ENCODE data around the gene CAMK2B.
"Not testable (repeated sequence)": the region's sequence is repeated elsewhere in the genome, so short reads cannot be mapped to it uniquely, and the experiment has no call there.

Gene CAMK2B

DNA sequence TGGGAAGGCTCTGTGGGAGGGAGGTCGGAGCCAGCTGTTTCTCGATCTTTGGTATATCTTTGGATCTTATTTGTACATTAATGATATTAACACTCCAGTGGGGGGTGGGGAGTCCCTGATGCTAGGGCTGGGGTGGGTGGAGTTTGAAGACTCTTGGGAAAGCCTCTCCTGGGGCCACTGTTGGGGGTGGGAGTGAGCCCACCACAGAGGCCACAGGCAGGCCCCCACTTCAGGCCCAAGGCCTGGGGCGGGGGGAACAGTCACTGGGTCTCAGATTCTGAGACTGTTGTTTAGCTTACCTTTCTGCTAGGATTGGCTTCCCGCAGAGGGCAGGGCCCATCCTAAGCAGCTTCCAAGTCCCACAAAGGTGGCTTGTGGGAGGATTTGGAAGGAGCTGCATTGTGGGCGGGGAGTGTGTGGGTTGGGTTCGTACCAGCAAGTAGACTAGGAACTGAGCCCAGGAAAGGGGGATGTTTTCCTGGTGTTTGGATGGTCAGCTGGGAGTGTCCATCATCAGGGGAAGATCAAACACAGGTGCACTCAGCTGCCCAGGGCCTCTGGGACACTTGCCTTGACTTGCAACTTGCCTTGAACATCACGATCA lies 112.7 kb downstream of the CAMK2B start:
- no peak for DNase-seq

DNA sequence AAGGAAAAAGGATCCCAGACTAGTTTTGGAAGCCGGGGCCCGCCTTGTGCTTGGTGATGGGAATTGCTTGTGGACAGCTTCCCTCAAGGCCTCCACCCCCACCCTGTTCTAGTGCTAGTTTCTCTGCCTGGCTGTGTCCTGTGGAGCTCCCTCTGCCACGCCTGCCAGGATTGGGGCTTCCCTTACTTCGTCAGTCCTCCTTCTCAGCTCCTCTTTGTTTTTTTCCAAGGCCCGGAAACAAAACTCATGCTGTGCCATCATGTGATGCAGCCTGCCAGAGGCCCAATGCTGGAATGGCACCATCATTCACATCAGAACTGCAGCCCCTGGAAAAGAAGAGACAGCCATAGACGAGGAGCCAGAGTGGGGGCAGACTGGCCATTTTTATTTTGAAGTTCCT lies 113.4 kb downstream of the CAMK2B start:
- no peak for DNase-seq

GRCh38 chr7:44211126-44211675 lies 114.2 kb downstream of the CAMK2B start:
- no peak for DNase-seq

GRCh38 chr7:44210107-44210506 lies 115.3 kb downstream of the CAMK2B start:
- DNase-seq, result no peak

DNA sequence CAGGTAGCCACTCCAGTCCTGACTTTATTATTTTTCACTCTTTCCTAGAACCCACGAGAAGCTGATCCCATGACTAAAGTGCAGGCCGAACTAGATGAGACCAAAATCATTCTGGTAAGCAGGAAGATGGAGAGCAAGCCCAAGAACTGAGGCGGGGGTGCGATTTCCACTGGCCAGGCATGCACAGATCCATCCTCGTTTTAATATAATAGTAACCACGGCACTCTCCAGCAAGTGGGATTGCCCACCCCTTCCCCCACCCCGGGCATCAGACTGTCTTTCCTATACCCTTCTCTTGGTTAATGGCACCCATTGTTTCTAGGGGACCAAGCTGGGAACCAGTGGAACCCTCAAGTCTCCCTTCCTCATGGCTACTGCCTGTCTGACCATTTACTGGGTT lies 117.3 kb downstream of the CAMK2B start:
- no peak for DNase-seq

DNA sequence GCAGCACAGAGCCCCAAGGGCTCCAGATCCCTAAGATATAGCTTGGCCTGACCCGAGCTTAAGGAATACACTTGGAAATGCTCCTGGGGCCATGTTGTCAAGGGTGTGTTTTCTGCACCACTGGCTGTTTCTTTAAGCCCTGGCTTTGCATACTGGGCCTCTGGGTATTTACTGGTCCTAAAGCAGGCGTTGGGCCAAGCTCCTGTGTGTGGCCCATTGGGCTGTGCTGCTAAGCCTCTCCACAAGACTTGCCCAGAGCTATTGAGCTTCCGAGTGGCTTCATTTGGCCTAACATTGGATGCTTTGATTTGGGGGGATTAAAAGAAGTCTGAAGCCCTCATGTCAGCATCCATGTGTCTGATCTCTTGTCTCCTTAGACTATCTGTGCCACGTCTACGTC lies 119.4 kb downstream of the CAMK2B start:
- no peak for DNase-seq

- no peak for DNase-seq
Measured at GRCh38 chr7:44201813-44202212, 123.6 kb downstream of the CAMK2B start.

- DNase-seq, result peak; percentile 94
Measured at GRCh38 chr7:44200699-44201461, 124.5 kb downstream of the CAMK2B start, which contains the start of gene YKT6. Gene YKT6, plus strand, starts transcription at chr7:44200978. Its CDS starts 158 bp downstream, at chr7:44201136.

- not testable (repeated sequence) for DNase-seq
Measured at GRCh38 chr7:44200163-44200562, 125.2 kb downstream of the CAMK2B start.

- DNase-seq, result no peak
Measured at GRCh38 chr7:44197474-44197873, 127.9 kb downstream of the CAMK2B start.

- DNase-seq, result peak; percentile 19
Measured at GRCh38 chr7:44196450-44196872, 128.9 kb downstream of the CAMK2B start.

- no peak for DNase-seq
Measured at GRCh38 chr7:44195889-44196288, 129.5 kb downstream of the CAMK2B start.

DNA sequence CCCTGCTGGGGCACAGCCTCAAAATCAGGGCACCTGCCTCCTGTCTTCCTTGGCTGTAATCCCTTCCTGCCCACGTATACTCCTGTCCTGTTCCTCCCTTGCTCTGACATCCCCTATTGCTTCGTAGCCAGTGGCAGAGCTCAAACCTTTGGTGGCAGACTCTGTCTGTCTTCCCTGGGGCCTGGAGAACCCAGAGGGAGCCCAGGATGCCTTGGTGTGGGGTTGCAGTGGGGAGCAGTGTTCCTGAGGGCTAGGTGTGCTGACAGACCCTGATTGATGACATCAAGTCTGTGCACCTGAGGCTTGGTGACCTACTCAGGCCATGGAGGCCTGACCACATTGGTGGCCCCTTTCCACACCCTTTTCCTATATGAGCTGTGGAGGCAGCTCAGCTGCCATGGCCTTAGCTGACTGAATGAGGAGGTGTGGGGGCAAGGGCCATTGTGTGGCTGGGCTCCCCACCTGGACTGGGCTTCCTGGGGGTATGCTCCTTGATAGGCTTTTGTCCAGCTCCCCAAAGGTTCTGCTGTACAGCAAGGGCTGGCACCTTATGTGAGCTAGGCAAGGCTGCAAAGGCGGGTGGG lies 130.7 kb downstream of the CAMK2B start:
- DNase-seq, result no peak

GRCh38 chr7:44194069-44194468 lies 131.3 kb downstream of the CAMK2B start:
- DNase-seq, result no peak

DNA sequence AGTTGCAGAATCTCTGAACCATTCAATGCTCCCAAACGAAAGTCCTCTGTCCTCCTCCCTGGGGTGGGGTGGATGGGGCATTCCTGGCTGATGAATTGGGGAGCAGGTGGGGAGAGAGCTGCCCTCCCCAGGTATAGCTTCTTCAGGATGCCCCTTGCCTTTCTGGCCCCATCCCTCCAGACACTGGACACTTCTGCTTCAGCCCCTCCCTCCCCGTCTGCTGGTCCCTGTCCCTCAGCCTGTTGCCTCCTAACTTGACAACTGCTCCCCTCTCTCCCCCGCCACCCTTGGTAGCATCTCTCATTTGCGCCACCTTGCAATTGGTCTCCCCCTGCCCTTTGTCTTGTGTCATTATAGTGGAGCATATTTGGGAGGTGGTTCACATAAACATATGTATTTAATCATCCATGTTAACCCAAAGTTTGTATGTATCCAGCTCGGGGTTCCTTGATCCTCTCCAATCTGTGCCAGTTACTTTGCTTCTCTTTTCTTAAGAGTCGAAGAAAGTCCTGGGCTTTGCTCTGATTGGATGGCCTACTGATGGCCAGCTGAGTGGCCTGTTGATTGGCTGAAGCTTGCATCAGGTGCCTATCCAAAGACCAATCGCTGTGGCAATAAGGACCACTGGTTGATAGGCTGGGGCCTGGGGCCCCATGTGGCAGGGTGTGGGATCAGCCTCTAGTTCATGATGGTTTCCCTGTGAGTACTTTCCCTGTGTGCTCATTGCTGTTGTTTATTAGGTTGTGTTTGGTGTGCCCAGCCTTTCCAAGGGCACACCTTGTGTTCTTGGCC lies 132.2 kb downstream of the CAMK2B start:
- no peak for DNase-seq

GRCh38 chr7:44191171-44191570 lies 134.2 kb downstream of the CAMK2B start:
- DNase-seq, result no peak

- DNase-seq, result no peak
Measured at GRCh38 chr7:44189993-44190872, 135.2 kb downstream of the CAMK2B start.

- DNase-seq, result no peak
Measured at GRCh38 chr7:44189286-44189992, 136.0 kb downstream of the CAMK2B start, which contains the start of gene GCK. Gene GCK, minus strand, starts transcription at chr7:44189439. Its CDS starts 486 bp downstream, at chr7:44188953.

DNA sequence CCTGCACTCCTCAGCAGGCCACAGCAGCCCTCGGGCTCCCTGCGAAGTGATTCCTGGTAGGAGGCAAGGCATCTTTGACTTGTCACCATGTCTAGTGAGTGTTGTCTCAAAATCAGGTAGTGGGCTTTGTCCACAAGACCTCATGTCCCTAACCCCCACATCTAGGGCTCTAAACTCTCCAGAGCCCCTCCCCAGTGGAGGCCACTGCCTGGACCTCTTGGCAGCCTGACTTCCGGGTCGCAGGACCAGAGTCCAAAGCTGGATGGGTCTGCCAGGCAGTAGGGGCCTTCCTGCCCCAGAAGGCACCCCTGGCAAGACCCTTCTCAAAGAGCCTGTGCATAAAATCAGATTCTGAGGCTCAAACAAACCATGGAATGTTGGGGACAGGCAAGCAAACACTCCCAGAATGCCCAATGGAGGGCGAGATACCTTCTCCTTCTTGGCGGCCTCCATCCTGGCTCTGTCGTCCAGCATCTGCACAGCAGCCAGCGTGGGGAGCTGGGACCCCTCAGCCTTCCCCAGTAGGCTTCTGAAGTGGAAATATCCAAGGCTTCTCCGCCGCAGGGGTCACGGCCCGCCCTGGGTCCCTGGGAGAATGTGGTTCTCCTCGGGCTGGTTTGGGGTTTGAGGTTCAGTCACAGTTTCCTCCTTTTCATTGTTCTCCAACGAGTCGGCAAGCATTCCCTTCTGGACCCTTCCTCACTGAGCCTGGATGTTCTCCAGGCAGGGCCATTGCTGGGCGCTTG lies 136.7 kb downstream of the CAMK2B start:
- no peak for DNase-seq

DNA sequence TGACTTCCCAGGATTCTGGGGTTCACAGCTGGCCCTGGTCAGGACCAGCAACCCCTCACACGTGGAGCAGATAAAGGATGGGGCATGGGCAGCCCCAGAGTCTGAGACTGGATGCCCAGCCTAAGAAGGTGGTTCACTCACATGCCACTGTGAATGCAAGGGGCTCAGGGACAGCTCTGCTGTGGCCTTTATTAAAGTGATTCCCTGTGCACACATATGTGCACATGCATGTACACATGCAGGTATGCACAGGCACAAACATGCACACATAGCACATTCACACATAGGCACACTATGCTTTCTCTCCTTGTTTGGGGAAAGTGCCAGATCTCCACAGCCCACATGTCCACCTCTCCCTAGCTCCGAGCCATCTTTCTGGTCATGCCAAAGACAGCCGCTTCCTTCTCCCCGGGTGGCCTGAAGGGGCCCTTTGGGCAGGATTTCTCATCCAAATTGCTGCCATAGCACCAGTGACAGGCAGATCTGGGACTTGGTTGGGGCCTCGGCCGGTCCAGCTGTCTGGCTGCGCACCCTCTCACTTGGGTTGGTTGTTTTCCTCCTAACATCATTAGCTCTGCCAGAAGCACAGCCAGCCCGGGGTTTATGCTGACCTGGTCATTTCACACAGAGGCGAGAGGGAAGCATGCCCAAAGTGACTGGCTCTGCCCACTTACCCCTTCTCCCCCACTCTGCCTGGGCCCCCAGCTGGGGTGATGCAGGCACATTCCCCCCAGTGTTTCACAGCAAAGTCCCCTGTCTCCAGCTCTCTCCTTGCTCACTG lies 137.6 kb downstream of the CAMK2B start:
- no peak for DNase-seq
